Panc1 (cell line): Measurements from ENCODE around the gene VAPA. TPM values are rescaled to one million over a fixed set of nuclear protein-coding genes. Genes with fewer than 3 reads are reported as not detected.

Source experiments
- ATAC-seq: fragments of 200-7000 bp; cut with Tn5 transposase; 2 replicates; pipeline ENCODE4 v1.9.1; 2020; ENCODE audit warnings: mild to moderate bottlenecking, moderate library complexity
- BruUV-seq: library from RNA; stranded (reverse); fragments of 400-500 nt; replicated peaks from 2 replicates; lab custom pipeline; 2021; lab: Mats Ljungman, UMichigan
- CTCF ChIA-PET: fragments of 300-600 bp; sonication (Branson Sonifier 250); formaldehyde crosslinking; loops from one replicate; lab custom pipeline; 2022; ENCODE audit warnings: antibody characterized with exemption; lab: Charles Lee
- POLR2A ChIA-PET: fragments of 300-600 bp; sonication (Branson Sonifier 250); formaldehyde crosslinking; loops from one replicate; lab custom pipeline; 2022; ENCODE audit warnings: antibody characterized with exemption; lab: Charles Lee
- DNase-seq: peaks from one replicate; pipeline ENCODE4 v3.0.0-alpha.2; 2010; ENCODE audit warnings: low read depth, low spot score
- H3K27ac ChIP-seq: 2 replicates; pipeline ENCODE4 v1.5.1; 2011; ENCODE audit warnings: mild to moderate bottlenecking, low read length, inconsistent platforms
- H3K27me3 ChIP-seq: fragments of 200-500 bp; sonication (Bioruptor generic); 2 replicates; pipeline ENCODE4 v1.6.0; 2014; ENCODE audit warnings: low read length, inconsistent platforms; ENCODE audit not compliant: control insufficient read depth, insufficient read depth
- H3K36me3 ChIP-seq: fragments of 200-500 bp; sonication (Bioruptor generic); 2 replicates; pipeline ENCODE4 v1.5.1; 2014; ENCODE audit warnings: inconsistent platforms, mild to moderate bottlenecking, low read length, moderate library complexity; ENCODE audit not compliant: control insufficient read depth, insufficient read depth
- H3K4me1 ChIP-seq: 2 replicates; pipeline ENCODE4 v1.5.1; 2011; ENCODE audit warnings: inconsistent platforms, mild to moderate bottlenecking, low read length, moderate library complexity; ENCODE audit not compliant: control insufficient read depth, insufficient read depth
- H3K4me3 ChIP-seq, 2 experiments: 2 replicates each; pipeline ENCODE4 v1.5.1; 2011 to 2012; ENCODE audit warnings: low read depth in 2 of 2, low read length in 2 of 2, mild to moderate bottlenecking in 2 of 2, inconsistent platforms in 1 of 2, moderate library complexity in 1 of 2
- H3K9me3 ChIP-seq: fragments of 200-500 bp; sonication (Bioruptor generic); 2 replicates; pipeline ENCODE4 v1.5.1; 2014; ENCODE audit warnings: low read depth, mild to moderate bottlenecking, inconsistent platforms, low read length, moderate library complexity; ENCODE audit not compliant: control insufficient read depth, insufficient read depth
- POLR2AphosphoS5 ChIP-seq: IDR thresholded peaks from 2 replicates; pipeline ENCODE4 v1.6.1; 2012; ENCODE audit warnings: mild to moderate bottlenecking, low read depth, low read length, moderate library complexity
- SIN3A ChIP-seq: IDR thresholded peaks from 2 replicates; pipeline ENCODE4 v1.6.1; 2012; ENCODE audit warnings: low read depth, mild to moderate bottlenecking, low read length, moderate library complexity, borderline replicate concordance; ENCODE audit not compliant: insufficient read depth
- TCF7L2 ChIP-seq: IDR thresholded peaks from 2 replicates; pipeline ENCODE4 v1.6.1; 2011; ENCODE audit warnings: mild to moderate bottlenecking, low read depth, low read length, inconsistent platforms
- in situ Hi-C: cut with HindIII; loops from 2 replicates; pipeline ENCODE4 v1.10.0; 2016; ENCODE audit warnings: low sequenced_read_pairs, low pct_unique_long_range_greater_than_20kb
- intact Hi-C: fragments of 100-400 bp; cut with micrococcal nuclease; formaldehyde crosslinking; loops from one replicate; pipeline ENCODE4 v1.10.0; 2022; ENCODE audit not compliant: unreplicated experiment
- total RNA-seq: library from RNA; stranded (reverse); gene quantifications from one replicate; pipeline ENCODE4 v1.2.1, GENCODE V29; 2021; ENCODE audit not compliant: unreplicated experiment
- TF ChIP-seq, protein P1 (sequence below), 2 experiments: IDR thresholded peaks; 2 replicates each; pipeline ENCODE4 v1.6.1; 2011 to 2012; ENCODE audit warnings: low read depth in 2 of 2, control low read depth in 1 of 2, low read length in 1 of 2, mild to moderate bottlenecking in 1 of 2, moderate library complexity in 1 of 2; ENCODE audit not compliant: insufficient read depth in 1 of 2
- TF ChIP-seq, protein P2 (sequence below): fragments of 450-650 bp; IDR thresholded peaks from 2 replicates; pipeline ENCODE4 v1.5.1; 2017; ENCODE audit warnings: mild to moderate bottlenecking

Gene VAPA
- total RNA-seq, 1 experiment from 2014 or later = 228 TPM

DNA sequence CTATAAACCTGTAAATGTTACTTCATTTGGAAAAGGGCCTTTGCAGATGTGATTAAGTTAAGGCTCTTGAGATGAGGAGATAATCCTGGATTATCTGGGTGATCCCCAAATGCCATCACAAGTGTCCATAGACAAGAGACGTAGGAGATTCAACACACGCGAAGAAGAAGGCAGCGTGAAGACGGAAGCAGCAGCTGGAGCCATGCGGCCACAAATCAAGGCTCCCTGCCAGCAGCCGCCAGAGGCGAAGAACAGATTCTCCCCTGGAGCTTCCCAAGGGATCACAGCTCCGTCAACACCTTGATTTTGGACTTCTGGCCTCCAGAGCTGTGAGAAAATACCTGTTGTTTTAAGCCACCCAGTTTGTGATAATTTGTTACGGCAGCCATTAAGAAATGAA lies 11.0 kb upstream of the VAPA start:
- intact Hi-C loops (no loop called here), in situ Hi-C loops (no loop called here)
- peaks cover 8% of the 10 kb centered on the region for H3K4me1 ChIP-seq
- H3K27me3 ChIP-seq = no peaks in the 10 kb centered on the region
- TF ChIP-seq POLR2AphosphoS5 = no peak
- no TSS peak for BruUV-seq
- ChIA-PET POLR2A (no interaction called here), CTCF (no interaction called here)
- no peaks in the 10 kb centered on the region for H3K36me3 ChIP-seq
- H3K4me3 ChIP-seq = no peak overlapping the region
- DNase-seq (no peak), ATAC-seq (no peak)
- no peak overlapping the region for H3K27ac ChIP-seq
- no peaks in the 10 kb centered on the region for H3K9me3 ChIP-seq

DNA sequence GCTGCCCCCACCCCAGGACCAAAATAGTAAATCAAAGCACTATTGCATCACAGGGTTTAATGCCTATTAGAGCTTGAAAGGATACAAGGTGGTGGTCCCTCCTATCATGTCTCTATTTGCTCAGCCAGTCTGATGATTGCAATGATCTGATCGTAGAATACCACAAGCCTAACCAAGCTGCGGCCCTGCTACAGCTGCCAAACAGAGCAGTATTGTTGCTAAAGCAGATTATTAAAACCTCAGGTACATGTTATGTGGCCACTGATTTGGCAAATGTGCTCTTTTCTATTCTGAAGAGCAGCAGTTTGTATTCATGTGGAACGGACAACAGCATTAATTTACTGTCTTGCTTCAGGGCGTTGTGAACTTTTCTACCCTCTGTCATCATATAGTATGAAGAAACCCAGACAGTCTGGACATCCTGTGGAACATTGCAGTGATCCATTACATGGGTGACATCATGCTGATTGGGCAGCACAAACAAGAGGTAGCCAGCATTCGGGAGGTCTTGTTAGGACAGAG lies 8.4 kb upstream of the VAPA start:
- Histone ChIP-seq H3K9me3 (no peaks in the 10 kb centered on the region), H3K4me1 (no peaks in the 10 kb centered on the region; the same call in none of the 2 replicates), H3K4me3 (no peak overlapping the region), H3K27me3 (no peaks in the 10 kb centered on the region), H3K27ac (no peak overlapping the region), H3K36me3 (no peaks in the 10 kb centered on the region)
- ChIA-PET POLR2A (no interaction called here), CTCF (no interaction called here)
- DNase-seq (no peak), ATAC-seq (no peak)
- in situ Hi-C loops (no loop called here), intact Hi-C loops (no loop called here)
- TF ChIP-seq, protein P1, sequence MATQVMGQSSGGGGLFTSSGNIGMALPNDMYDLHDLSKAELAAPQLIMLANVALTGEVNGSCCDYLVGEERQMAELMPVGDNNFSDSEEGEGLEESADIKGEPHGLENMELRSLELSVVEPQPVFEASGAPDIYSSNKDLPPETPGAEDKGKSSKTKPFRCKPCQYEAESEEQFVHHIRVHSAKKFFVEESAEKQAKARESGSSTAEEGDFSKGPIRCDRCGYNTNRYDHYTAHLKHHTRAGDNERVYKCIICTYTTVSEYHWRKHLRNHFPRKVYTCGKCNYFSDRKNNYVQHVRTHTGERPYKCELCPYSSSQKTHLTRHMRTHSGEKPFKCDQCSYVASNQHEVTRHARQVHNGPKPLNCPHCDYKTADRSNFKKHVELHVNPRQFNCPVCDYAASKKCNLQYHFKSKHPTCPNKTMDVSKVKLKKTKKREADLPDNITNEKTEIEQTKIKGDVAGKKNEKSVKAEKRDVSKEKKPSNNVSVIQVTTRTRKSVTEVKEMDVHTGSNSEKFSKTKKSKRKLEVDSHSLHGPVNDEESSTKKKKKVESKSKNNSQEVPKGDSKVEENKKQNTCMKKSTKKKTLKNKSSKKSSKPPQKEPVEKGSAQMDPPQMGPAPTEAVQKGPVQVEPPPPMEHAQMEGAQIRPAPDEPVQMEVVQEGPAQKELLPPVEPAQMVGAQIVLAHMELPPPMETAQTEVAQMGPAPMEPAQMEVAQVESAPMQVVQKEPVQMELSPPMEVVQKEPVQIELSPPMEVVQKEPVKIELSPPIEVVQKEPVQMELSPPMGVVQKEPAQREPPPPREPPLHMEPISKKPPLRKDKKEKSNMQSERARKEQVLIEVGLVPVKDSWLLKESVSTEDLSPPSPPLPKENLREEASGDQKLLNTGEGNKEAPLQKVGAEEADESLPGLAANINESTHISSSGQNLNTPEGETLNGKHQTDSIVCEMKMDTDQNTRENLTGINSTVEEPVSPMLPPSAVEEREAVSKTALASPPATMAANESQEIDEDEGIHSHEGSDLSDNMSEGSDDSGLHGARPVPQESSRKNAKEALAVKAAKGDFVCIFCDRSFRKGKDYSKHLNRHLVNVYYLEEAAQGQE (IDR thresholded peaks at IDR 0.05; ENCODE audit: insufficient read depth in 1 of 2, low read depth in 2 of 2, low read length in 1 of 2) = no peak
- TF ChIP-seq POLR2AphosphoS5 (no peak), TCF7L2 (no peak), SIN3A (no peak)
- TF ChIP-seq, protein P2, sequence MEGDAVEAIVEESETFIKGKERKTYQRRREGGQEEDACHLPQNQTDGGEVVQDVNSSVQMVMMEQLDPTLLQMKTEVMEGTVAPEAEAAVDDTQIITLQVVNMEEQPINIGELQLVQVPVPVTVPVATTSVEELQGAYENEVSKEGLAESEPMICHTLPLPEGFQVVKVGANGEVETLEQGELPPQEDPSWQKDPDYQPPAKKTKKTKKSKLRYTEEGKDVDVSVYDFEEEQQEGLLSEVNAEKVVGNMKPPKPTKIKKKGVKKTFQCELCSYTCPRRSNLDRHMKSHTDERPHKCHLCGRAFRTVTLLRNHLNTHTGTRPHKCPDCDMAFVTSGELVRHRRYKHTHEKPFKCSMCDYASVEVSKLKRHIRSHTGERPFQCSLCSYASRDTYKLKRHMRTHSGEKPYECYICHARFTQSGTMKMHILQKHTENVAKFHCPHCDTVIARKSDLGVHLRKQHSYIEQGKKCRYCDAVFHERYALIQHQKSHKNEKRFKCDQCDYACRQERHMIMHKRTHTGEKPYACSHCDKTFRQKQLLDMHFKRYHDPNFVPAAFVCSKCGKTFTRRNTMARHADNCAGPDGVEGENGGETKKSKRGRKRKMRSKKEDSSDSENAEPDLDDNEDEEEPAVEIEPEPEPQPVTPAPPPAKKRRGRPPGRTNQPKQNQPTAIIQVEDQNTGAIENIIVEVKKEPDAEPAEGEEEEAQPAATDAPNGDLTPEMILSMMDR = no peak
- no TSS peak for BruUV-seq

DNA sequence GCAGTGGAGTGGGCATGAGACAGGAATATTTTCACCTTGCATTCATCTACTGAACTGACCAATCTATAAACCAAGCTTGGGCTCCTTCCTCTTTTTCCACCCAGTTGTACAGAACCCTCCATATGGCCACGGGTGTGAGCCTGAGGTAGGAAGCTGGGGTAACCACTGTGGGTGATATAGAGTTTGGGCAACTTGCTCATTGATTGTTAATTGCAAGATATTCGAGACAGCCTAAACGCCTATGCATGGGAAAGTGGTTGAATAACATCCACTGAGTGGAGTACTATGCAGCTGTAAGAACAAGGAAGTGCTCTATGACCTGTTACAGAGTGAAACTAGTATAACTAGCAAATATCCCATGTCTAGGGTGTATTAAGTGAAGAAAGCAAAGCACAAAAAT lies 7.3 kb upstream of the VAPA start:
- Histone ChIP-seq H3K36me3 (no peaks in the 10 kb centered on the region), H3K27me3 (no peaks in the 10 kb centered on the region), H3K9me3 (no peaks in the 10 kb centered on the region), H3K4me3 (no peak overlapping the region), H3K4me1 (no peaks in the 10 kb centered on the region; the same call in 1 of the 2 replicates), H3K27ac (no peak overlapping the region)
- no TSS peak for BruUV-seq
- ATAC-seq = no peak
- in situ Hi-C loops (no loop called here), intact Hi-C loops (no loop called here)
- DNase-seq = no peak
- ChIA-PET POLR2A (no interaction called here), CTCF (no interaction called here)
- no peak for TF ChIP-seq POLR2AphosphoS5
